Myocyte (in vitro differentiated cells): ENCODE data around the gene HORMAD1. TPM values are rescaled to one million over a fixed set of nuclear protein-coding genes. Genes with fewer than 3 reads are reported as not detected.

Source experiments
- total RNA-seq: library from RNA; depleted of rRNA; stranded (reverse); fragments of >200 nt; gene quantifications from 2 replicates; pipeline ENCODE4 v1.2.3, GENCODE V29; 2014

HORMAD1 gene
- total RNA-seq, 1 donor from 2014 or later = not detected

Other genes starting within 250 kb of the HORMAD1 start
- 17.7 and 19.2 TPM in 2 replicates for gene TARS2, start 233.5 kb downstream of the HORMAD1 start, total RNA-seq
- 33.6 and 35.0 TPM in 2 replicates for gene ECM1, start 212.8 kb downstream of the HORMAD1 start, total RNA-seq
- not detected in 2 replicates for gene FALEC, start 205.1 kb downstream of the HORMAD1 start, total RNA-seq
- 10.9 and 16.2 TPM in 2 replicates for gene ADAMTSL4, start 171.5 kb downstream of the HORMAD1 start, total RNA-seq
- 162 and 186 TPM in 2 replicates for gene MCL1, start 141.3 kb downstream of the HORMAD1 start, total RNA-seq
- gene ENSA, start 91.3 kb downstream of the HORMAD1 start, total RNA-seq = 86.7 and 116 TPM in 2 replicates
- gene GOLPH3L, start 23.7 kb downstream of the HORMAD1 start, total RNA-seq = 12.1 and 13.1 TPM in 2 replicates
- 2.6 and 3.8 TPM in 2 replicates for gene CTSS, start 44.9 kb upstream of the HORMAD1 start, total RNA-seq
- 2.6 and 3.0 TPM in 2 replicates for gene CTSK, start 87.4 kb upstream of the HORMAD1 start, total RNA-seq
- 33.1 and 41.7 TPM in 2 replicates for gene ARNT, start 155.7 kb upstream of the HORMAD1 start, total RNA-seq
- not detected in 2 replicates for gene CTXND2, start 166.2 kb upstream of the HORMAD1 start, total RNA-seq
- 42.9 and 48.3 TPM in 2 replicates for gene SETDB1, start 205.5 kb upstream of the HORMAD1 start, total RNA-seq